HEK293 (cell line): ENCODE data around the gene LMAN1L.

Experiments used
- CTCF ChIA-PET: fragments of 350-600 bp; formaldehyde crosslinking; extraction: SDS; loops from one replicate; lab custom pipeline; 2021; ENCODE audit warnings: antibody characterized with exemption; lab: Yijun Ruan, JAX
- POLR2A ChIA-PET: fragments of 300-600 bp; formaldehyde crosslinking; extraction: SDS; loops from one replicate; lab custom pipeline; 2020; ENCODE audit warnings: antibody characterized with exemption, inconsistent platforms; lab: Yijun Ruan, JAX
- H3K27ac ChIP-seq: fragments of 200-500 bp; sonication (Bioruptor generic); 2 replicates; pipeline ENCODE4 v1.5.1; 2014; ENCODE audit warnings: low read depth, low read length, control low read depth, inconsistent platforms; ENCODE audit errors: extremely low read depth
- H3K36me3 ChIP-seq, 2 experiments: fragments of 200-500 bp in 1 of 2; sonication (Bioruptor generic) in 1 of 2; 1 replicate in 1 of 2; 2 replicates in 1 of 2; pipeline ENCODE4 v1.5.1; 2014 to 2017; ENCODE audit warnings: inconsistent platforms in 2 of 2, low read length in 2 of 2; ENCODE audit not compliant: control insufficient read depth in 2 of 2, insufficient read depth in 1 of 2
- H3K4me1 ChIP-seq: fragments of 200-500 bp; sonication (Bioruptor generic); 2 replicates; pipeline ENCODE4 v1.5.1; 2014; ENCODE audit warnings: mild to moderate bottlenecking, low read length, inconsistent platforms; ENCODE audit not compliant: control insufficient read depth, insufficient read depth
- H3K4me3 ChIP-seq: 2 replicates; pipeline ENCODE4 v1.5.1; 2011; ENCODE audit warnings: low read depth, mild to moderate bottlenecking, control low read depth, low read length, moderate library complexity
- H3K9me3 ChIP-seq: fragments of 200-500 bp; sonication (Bioruptor generic); 2 replicates; pipeline ENCODE4 v1.5.1; 2014; ENCODE audit warnings: low read depth, low read length, inconsistent platforms; ENCODE audit not compliant: control insufficient read depth, insufficient read depth
- ATF2 ChIP-seq: fragments of 450-650 bp; formaldehyde crosslinking; IDR thresholded peaks from 2 replicates; pipeline ENCODE4 v1.5.1; 2016; ENCODE audit warnings: missing biosample characterization, missing genetic modification characterization, low read depth
- FEZF1 ChIP-seq: fragments of 450-650 bp; formaldehyde crosslinking; IDR thresholded peaks from 2 replicates; pipeline ENCODE4 v1.5.1; 2016; ENCODE audit warnings: missing biosample characterization, missing genetic modification characterization
- PRDM4 ChIP-seq: fragments of 450-650 bp; formaldehyde crosslinking; IDR thresholded peaks from 2 replicates; pipeline ENCODE4 v1.5.1; 2017; ENCODE audit warnings: missing biosample characterization, missing genetic modification characterization
- SCRT2 ChIP-seq: fragments of 450-650 bp; formaldehyde crosslinking; IDR thresholded peaks from 2 replicates; pipeline ENCODE4 v1.5.1; 2016; ENCODE audit warnings: missing biosample characterization, missing genetic modification characterization
- ZBTB10 ChIP-seq: fragments of 450-650 bp; formaldehyde crosslinking; IDR thresholded peaks from 2 replicates; pipeline ENCODE4 v1.5.1; 2016; ENCODE audit warnings: missing biosample characterization, missing genetic modification characterization
- ZBTB20 ChIP-seq: fragments of 450-650 bp; formaldehyde crosslinking; IDR thresholded peaks from 2 replicates; pipeline ENCODE4 v1.5.1; 2016; ENCODE audit warnings: missing biosample characterization, missing genetic modification characterization
- ZBTB8A ChIP-seq: fragments of 450-650 bp; formaldehyde crosslinking; IDR thresholded peaks from 2 replicates; pipeline ENCODE4 v1.5.1; 2016; ENCODE audit warnings: missing biosample characterization, missing genetic modification characterization
- ZNF146 ChIP-seq: fragments of 450-650 bp; formaldehyde crosslinking; IDR thresholded peaks from 2 replicates; pipeline ENCODE4 v1.5.1; 2016; ENCODE audit warnings: missing biosample characterization, missing genetic modification characterization
- ZNF202 ChIP-seq: fragments of 450-650 bp; formaldehyde crosslinking; IDR thresholded peaks from 2 replicates; pipeline ENCODE4 v1.5.1; 2016; ENCODE audit warnings: missing biosample characterization, missing genetic modification characterization, borderline replicate concordance
- ZNF23 ChIP-seq: fragments of 450-650 bp; formaldehyde crosslinking; IDR thresholded peaks from 2 replicates; pipeline ENCODE4 v1.5.1; 2016; ENCODE audit warnings: missing biosample characterization, missing genetic modification characterization, borderline replicate concordance
- ZNF292 ChIP-seq: fragments of 450-650 bp; formaldehyde crosslinking; IDR thresholded peaks from 2 replicates; pipeline ENCODE4 v1.5.1; 2016; ENCODE audit warnings: low read depth, missing biosample characterization, missing genetic modification characterization, borderline replicate concordance
- ZNF350 ChIP-seq: fragments of 450-650 bp; formaldehyde crosslinking; IDR thresholded peaks from 2 replicates; pipeline ENCODE4 v1.5.0; 2017; ENCODE audit warnings: missing biosample characterization, mild to moderate bottlenecking, missing genetic modification characterization
- ZNF37A ChIP-seq: fragments of 450-650 bp; IDR thresholded peaks from 2 replicates; pipeline ENCODE4 v1.5.1; 2018; ENCODE audit warnings: missing biosample characterization, missing genetic modification characterization
- ZNF571 ChIP-seq: fragments of 450-650 bp; formaldehyde crosslinking; IDR thresholded peaks from 2 replicates; pipeline ENCODE4 v1.5.0; 2017; ENCODE audit warnings: missing biosample characterization, missing genetic modification characterization
- ZNF610 ChIP-seq: fragments of 450-650 bp; formaldehyde crosslinking; IDR thresholded peaks from 2 replicates; pipeline ENCODE4 v1.5.1; 2016; ENCODE audit warnings: missing biosample characterization, missing genetic modification characterization, borderline replicate concordance
- ZNF629 ChIP-seq: fragments of 450-650 bp; formaldehyde crosslinking; IDR thresholded peaks from 2 replicates; pipeline ENCODE4 v1.5.1; 2017; ENCODE audit warnings: missing biosample characterization, missing genetic modification characterization
- ZNF792 ChIP-seq: fragments of 450-650 bp; formaldehyde crosslinking; IDR thresholded peaks from 2 replicates; pipeline ENCODE4 v1.5.1; 2016; ENCODE audit warnings: missing biosample characterization, missing genetic modification characterization
- TF ChIP-seq, protein P1 (sequence below): fragments of 450-650 bp; formaldehyde crosslinking; IDR thresholded peaks from 2 replicates; pipeline ENCODE4 v1.5.1; 2016; ENCODE audit warnings: missing biosample characterization, missing genetic modification characterization
- TF ChIP-seq, protein P2 (sequence below): fragments of 450-650 bp; formaldehyde crosslinking; IDR thresholded peaks from 2 replicates; pipeline ENCODE4 v1.5.1; 2016; ENCODE audit warnings: missing biosample characterization, missing genetic modification characterization

The LMAN1L gene

DNA sequence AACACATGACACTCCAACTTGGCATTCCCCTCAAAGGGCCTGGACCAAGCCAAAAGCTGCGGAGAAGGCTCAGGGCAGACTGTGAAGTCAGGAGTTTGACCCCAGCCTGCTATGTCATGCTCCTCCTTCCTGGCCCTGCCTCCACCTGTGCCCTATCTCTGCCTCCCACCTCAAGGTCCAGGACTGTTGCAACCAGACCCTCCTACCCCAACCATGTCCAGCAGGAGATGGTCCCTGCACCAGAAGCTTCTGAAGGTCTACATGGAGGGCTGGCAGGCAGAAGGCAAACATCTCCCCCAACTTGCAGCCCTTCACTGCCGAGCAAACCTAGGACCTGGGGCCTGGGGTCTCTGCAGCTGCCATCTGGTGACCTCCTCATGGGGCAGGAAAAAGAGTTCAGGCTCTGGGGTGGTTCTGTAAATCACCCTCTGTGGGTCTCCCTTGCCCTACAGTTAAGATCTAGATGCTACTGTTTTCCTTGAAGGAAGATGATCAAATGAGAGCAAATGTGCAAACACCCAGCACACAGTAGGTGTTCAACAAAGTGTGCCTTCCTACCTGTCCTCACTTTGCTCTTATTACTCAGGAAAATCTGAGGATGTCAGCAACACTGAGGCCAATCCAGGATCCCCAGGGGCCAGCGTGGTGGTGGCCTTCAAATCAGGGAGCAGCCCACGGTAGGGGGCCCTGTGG, 42.3 kb upstream of the LMAN1L start:
- Histone ChIP-seq H3K36me3 (no peaks in the 10 kb centered on the region), H3K4me1 (no peaks in the 10 kb centered on the region), H3K4me3 (no peak overlapping the region), H3K9me3 (no peaks in the 10 kb centered on the region), H3K27ac (no peak overlapping the region)
- TF ChIP-seq ATF2 (no peak), SCRT2 (tag by site-specific recombination) (no peak), ZNF146 (tag by site-specific recombination) (no peak), ZNF350 (no peak), ZBTB8A (tag by site-specific recombination) (no peak), ZNF610 (no peak), FEZF1 (tag by site-specific recombination) (no peak), ZNF571 (tag by site-specific recombination) (no peak), ZNF292 (tag by site-specific recombination) (no peak), ZNF37A (tag by site-specific recombination) (no peak), ZNF629 (tag by site-specific recombination) (no peak), PRDM4 (tag by site-specific recombination) (no peak), ZNF792 (no peak), ZBTB20 (no peak), ZBTB10 (tag by site-specific recombination) (no peak), ZNF23 (no peak), ZNF202 (tag by site-specific recombination) (no peak)
- TF ChIP-seq, protein P1, sequence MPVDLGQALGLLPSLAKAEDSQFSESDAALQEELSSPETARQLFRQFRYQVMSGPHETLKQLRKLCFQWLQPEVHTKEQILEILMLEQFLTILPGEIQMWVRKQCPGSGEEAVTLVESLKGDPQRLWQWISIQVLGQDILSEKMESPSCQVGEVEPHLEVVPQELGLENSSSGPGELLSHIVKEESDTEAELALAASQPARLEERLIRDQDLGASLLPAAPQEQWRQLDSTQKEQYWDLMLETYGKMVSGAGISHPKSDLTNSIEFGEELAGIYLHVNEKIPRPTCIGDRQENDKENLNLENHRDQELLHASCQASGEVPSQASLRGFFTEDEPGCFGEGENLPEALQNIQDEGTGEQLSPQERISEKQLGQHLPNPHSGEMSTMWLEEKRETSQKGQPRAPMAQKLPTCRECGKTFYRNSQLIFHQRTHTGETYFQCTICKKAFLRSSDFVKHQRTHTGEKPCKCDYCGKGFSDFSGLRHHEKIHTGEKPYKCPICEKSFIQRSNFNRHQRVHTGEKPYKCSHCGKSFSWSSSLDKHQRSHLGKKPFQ: no peak
- TF ChIP-seq, protein P2, sequence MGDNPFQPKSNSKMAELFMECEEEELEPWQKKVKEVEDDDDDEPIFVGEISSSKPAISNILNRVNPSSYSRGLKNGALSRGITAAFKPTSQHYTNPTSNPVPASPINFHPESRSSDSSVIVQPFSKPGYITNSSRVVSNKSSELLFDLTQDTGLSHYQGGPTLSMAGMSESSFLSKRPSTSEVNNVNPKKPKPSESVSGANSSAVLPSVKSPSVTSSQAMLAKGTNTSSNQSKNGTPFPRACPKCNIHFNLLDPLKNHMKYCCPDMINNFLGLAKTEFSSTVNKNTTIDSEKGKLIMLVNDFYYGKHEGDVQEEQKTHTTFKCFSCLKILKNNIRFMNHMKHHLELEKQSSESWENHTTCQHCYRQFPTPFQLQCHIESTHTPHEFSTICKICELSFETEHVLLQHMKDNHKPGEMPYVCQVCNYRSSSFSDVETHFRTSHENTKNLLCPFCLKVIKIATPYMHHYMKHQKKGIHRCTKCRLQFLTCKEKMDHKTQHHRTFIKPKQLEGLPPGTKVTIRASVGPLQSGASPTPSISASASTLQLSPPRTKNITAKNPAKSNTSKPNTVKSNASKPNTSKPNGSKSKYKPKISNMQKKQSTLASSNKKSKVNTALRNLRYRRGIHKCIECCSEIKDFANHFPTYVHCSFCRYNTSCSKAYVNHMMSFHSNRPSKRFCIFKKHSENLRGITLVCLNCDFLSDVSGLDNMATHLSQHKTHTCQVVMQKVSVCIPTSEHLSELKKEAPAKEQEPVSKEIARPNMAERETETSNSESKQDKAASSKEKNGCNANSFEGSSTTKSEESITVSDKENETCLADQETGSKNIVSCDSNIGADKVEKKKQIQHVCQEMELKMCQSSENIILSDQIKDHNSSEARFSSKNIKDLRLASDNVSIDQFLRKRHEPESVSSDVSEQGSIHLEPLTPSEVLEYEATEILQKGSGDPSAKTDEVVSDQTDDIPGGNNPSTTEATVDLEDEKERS (tag by site-specific recombination): no peak
- ChIA-PET POLR2A (interaction anchor here (0.8 to 2.0 kb wide), 9 partner anchors 11 to 168 kb away, joined by 3 to 11 read pairs (median 4); partner anchors contain the start of genes COX5A, CSK and CYP1A1), CTCF (interaction anchor here (0.6 to 21.6 kb wide), 74 partner anchors 7 to 1707 kb away, joined by 3 to 800 read pairs (median 5); partner anchors contain the start of genes CPLX3, CSK, CYP11A1 and CYP1A1)
